HEK293T (cell line): ENCODE results near the gene IPO5.

Experiments used
- ARNT ChIP-seq: fragments of 450-650 bp; IDR thresholded peaks from 2 replicates; pipeline ENCODE4 v1.6.1; 2017; ENCODE audit warnings: mild to moderate bottlenecking
- CTBP1 ChIP-seq: fragments of 450-650 bp; IDR thresholded peaks from 2 replicates; pipeline ENCODE4 v1.6.1; 2016; ENCODE audit warnings: borderline replicate concordance
- ELF4 ChIP-seq: fragments of 450-650 bp; IDR thresholded peaks from 2 replicates; pipeline ENCODE4 v1.6.1; 2017; ENCODE audit warnings: antibody characterized with exemption
- FOXA1 ChIP-seq: fragments of 450-650 bp; IDR thresholded peaks from 2 replicates; pipeline ENCODE4 v1.6.1; 2016; ENCODE audit warnings: mild to moderate bottlenecking
- FOXM1 ChIP-seq: fragments of 450-650 bp; IDR thresholded peaks from 2 replicates; pipeline ENCODE4 v1.6.1; 2017; ENCODE audit warnings: mild to moderate bottlenecking, borderline replicate concordance
- L3MBTL2 ChIP-seq: fragments of 450-650 bp; conservative IDR thresholded peaks from 2 replicates; pipeline ENCODE4 v1.6.1; 2016; ENCODE audit warnings: mild to moderate bottlenecking
- SP1 ChIP-seq: fragments of 450-650 bp; IDR thresholded peaks from 2 replicates; pipeline ENCODE4 v1.6.1; 2017
- TARDBP ChIP-seq: fragments of 450-650 bp; IDR thresholded peaks from 2 replicates; pipeline ENCODE4 v1.6.1; 2016

DNA sequence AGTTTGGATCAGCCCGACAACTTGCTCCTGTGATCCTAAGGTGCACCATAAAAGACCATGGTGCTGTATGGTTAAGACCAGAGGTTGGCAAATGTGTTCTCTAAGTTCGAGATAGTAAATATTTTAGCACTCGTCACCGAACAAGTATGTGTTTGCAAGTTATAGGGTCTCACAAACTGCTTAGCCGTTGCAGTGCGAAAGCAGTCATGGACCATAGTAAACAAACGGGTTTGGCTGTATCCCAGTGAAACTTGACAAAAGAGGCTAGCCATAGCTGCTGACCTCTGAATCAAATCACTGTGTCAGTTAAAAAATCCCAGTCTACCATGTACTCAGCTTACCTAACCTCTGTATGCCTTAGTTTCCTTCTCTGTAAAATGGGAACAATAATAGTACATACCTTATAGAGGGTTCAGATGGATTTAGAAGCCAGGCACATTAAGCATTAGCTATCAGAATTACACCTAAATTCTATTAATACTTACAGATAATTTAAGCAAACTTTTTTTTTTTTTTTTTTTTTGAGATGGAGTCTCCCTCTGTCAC is 72.1 kb downstream of the IPO5 start:
- TF ChIP-seq FOXA1: no peak
- TF ChIP-seq SP1: no peak
- TF ChIP-seq CTBP1: no peak
- TF ChIP-seq TARDBP: no peak
- no peak for TF ChIP-seq ELF4
- no peak for TF ChIP-seq ARNT
- no peak for TF ChIP-seq FOXM1
- TF ChIP-seq L3MBTL2: no peak
